Thyroid gland (tissue), 4 donors: Measurements from ENCODE around the gene OR2B2. TPM values are rescaled to one million over a fixed set of nuclear protein-coding genes. Genes with fewer than 3 reads are reported as not detected.
"Not testable (repeated sequence)": the region's sequence is repeated elsewhere in the genome, so short reads cannot be mapped to it uniquely, and the experiment has no call there.

Experiments
- DNase-seq, 2 donors: peaks; one replicate each; pipeline ENCODE4 v3.0.0-alpha.2; 2019
- H3K27ac ChIP-seq, 3 donors: fragments of 200-600 bp; sonication (generic); 1 replicate in 2 of 3; 2 replicates in 1 of 3; pipeline ENCODE4 v1.5.1; 2016 to 2019; ENCODE audit warnings: mild to moderate bottlenecking in 1 of 3, moderate library complexity in 1 of 3
- H3K27me3 ChIP-seq: fragments of 200-600 bp; sonication (generic); one replicate; pipeline ENCODE4 v1.5.1; 2019
- H3K36me3 ChIP-seq, 2 donors: fragments of 200-600 bp; sonication (generic); one replicate each; pipeline ENCODE4 v1.5.1; 2016 to 2019
- H3K4me1 ChIP-seq, 2 donors: fragments of 200-600 bp; sonication (generic); one replicate each; pipeline ENCODE4 v1.5.1; 2017 to 2019
- H3K4me3 ChIP-seq, 3 donors: fragments of 200-600 bp; sonication (generic); replicated peaks in 1 of 3; 1 replicate in 2 of 3; 2 replicates in 1 of 3; pipeline ENCODE4 v1.5.1; 2016; ENCODE audit warnings: mild to moderate bottlenecking in 1 of 3
- H3K9me3 ChIP-seq: fragments of 200-600 bp; sonication (generic); one replicate; pipeline ENCODE4 v1.5.1; 2017
- CTCF ChIP-seq, 6 experiments: fragments of 200-600 bp in 3 of 6; fragments of 450-650 bp in 3 of 6; sonication (generic) in 3 of 6; IDR thresholded peaks; one replicate each; pipeline ENCODE4 v1.5.1; 2016 to 2019; ENCODE audit warnings: antibody characterized with exemption in 6 of 6, mild to moderate bottlenecking in 2 of 6, inconsistent platforms in 1 of 6, moderate library complexity in 1 of 6
- POLR2A ChIP-seq, 2 donors: fragments of 450-650 bp; IDR thresholded peaks; one replicate each; pipeline ENCODE4 v1.6.1; 2017; ENCODE audit warnings: antibody characterized with exemption in 2 of 2, mild to moderate bottlenecking in 2 of 2, moderate library complexity in 1 of 2
- WGBS, 2 donors: methylation state at CpG; one replicate each; pipeline ENCODE4 v1.1.5; 2017; 5-methylcytosine and 5-hydroxymethylcytosine counted together
- intact Hi-C: fragments of 100-400 bp; cut with DNase I; formaldehyde crosslinking; loops from one replicate; pipeline ENCODE4 v1.15.1; 2023
- total RNA-seq, 4 donors: library from RNA; depleted of rRNA; stranded (reverse); fragments of >200 nt; gene quantifications; one replicate each; pipeline ENCODE4 v1.2.3, GENCODE V29; 2016

Gene OR2B2
- not detected for total RNA-seq

GRCh38 chr6:27911956-27912446, at the start of gene OR2B2:
TSS of gene OR2B2 (minus strand) at chr6:27912396. CDS start at chr6:27912319, 77 bp downstream.
- no peak for DNase-seq
- H3K9me3 ChIP-seq, result no peaks in the 10 kb centered on the region
- intact Hi-C loops, result no loop called here
- no peak within 1 kb of the TSS for H3K4me3 ChIP-seq
- no peaks in the 10 kb centered on the region for H3K36me3 ChIP-seq
- TF ChIP-seq POLR2A (IDR thresholded peaks at IDR 0.05) (no peak), CTCF (IDR thresholded peaks at IDR 0.05) (no peak)
- H3K27ac ChIP-seq, result no peak within 1 kb of the TSS
- H3K27me3 ChIP-seq, result no peaks in the 10 kb centered on the region
- H3K4me1 ChIP-seq, result no peaks in the 10 kb centered on the region
- 69 to 81% methylated on average over 2 of the region's 2 CpGs for WGBS, 2 donors

- H3K27me3 ChIP-seq, result no peaks in the 10 kb centered on the region
- H3K9me3 ChIP-seq, result no peaks in the 10 kb centered on the region
- no peak overlapping the region for H3K27ac ChIP-seq
- H3K4me1 ChIP-seq, result no peaks in the 10 kb centered on the region
- no peaks in the 10 kb centered on the region for H3K36me3 ChIP-seq
- 81 to 86% methylated on average over 4 of the region's 4 CpGs for WGBS, 2 donors
- DNase-seq, result no peak
- TF ChIP-seq POLR2A (IDR thresholded peaks at IDR 0.05) (no peak), CTCF (IDR thresholded peaks at IDR 0.05) (no peak)
- intact Hi-C loops, result no loop called here
- H3K4me3 ChIP-seq, result no peak overlapping the region
Measured at GRCh38 chr6:27957516-27957915, 45.3 kb upstream of the OR2B2 start.

- no peak for TF ChIP-seq CTCF (IDR thresholded peaks at IDR 0.05)
- no peak for TF ChIP-seq POLR2A (IDR thresholded peaks at IDR 0.05)
- Histone ChIP-seq H3K27me3 (no peaks in the 10 kb centered on the region), H3K4me3 (no peak within 1 kb of the TSS), H3K4me1 (no peaks in the 10 kb centered on the region), H3K27ac (no peak within 1 kb of the TSS), H3K9me3 (no peaks in the 10 kb centered on the region), H3K36me3 (no peaks in the 10 kb centered on the region)
- 62 to 66% methylated on average over 1 of the region's 1 CpG for WGBS, 2 donors
- no peak for DNase-seq
- intact Hi-C loops, result no loop called here
Measured at GRCh38 chr6:27956941-27957340, 44.7 kb upstream of the OR2B2 start, which contains the start of gene OR2B6. TSS of gene OR2B6 (plus strand) at chr6:27957241. CDS start at chr6:27957241, 0 bp downstream.

GRCh38 chr6:27951040-27951439, 38.8 kb upstream of the OR2B2 start:
- TF ChIP-seq POLR2A (IDR thresholded peaks at IDR 0.05) (no peak), CTCF (IDR thresholded peaks at IDR 0.05) (no peak)
- no peak for DNase-seq
- H3K27me3 ChIP-seq, result no peaks in the 10 kb centered on the region

GRCh38 chr6:27948237-27948636, 36.0 kb upstream of the OR2B2 start:
- intact Hi-C loops, result no loop called here
- Histone ChIP-seq H3K36me3 (no peaks in the 10 kb centered on the region), H3K4me1 (no peaks in the 10 kb centered on the region), H3K4me3 (no peak overlapping the region), H3K27ac (no peak overlapping the region), H3K9me3 (no peaks in the 10 kb centered on the region), H3K27me3 (no peaks in the 10 kb centered on the region)
- no peak for TF ChIP-seq CTCF (IDR thresholded peaks at IDR 0.05)
- no peak for TF ChIP-seq POLR2A (IDR thresholded peaks at IDR 0.05)
- WGBS, 2 donors, result 82 to 93% methylated on average over 1 of the region's 1 CpG
- no peak for DNase-seq

More at GRCh38 chr6:27951040-27951439, 38.8 kb upstream of the OR2B2 start:
- intact Hi-C loops, result no loop called here
- H3K9me3 ChIP-seq, result no peaks in the 10 kb centered on the region
- no peak overlapping the region for H3K27ac ChIP-seq
- 56 to 72% methylated on average over 1 of the region's 1 CpG for WGBS, 2 donors
- H3K4me3 ChIP-seq, result no peak overlapping the region
- H3K36me3 ChIP-seq, result no peaks in the 10 kb centered on the region
- H3K4me1 ChIP-seq, result no peaks in the 10 kb centered on the region

GRCh38 chr6:27943072-27943471, 30.9 kb upstream of the OR2B2 start:
- H3K36me3 ChIP-seq, intact Hi-C loops, DNase-seq, H3K9me3 ChIP-seq, H3K27me3 ChIP-seq, H3K4me1 ChIP-seq, H3K4me3 ChIP-seq, H3K27ac ChIP-seq: not testable (repeated sequence)
- WGBS, 2 donors, result 38 to 41% methylated on average over 4 to 6 of the region's 6 CpGs
